DND-41 (cell line): ENCODE data around the gene AOPEP.

Experiments used
- CTCF ChIP-seq: IDR thresholded peaks from 2 replicates; pipeline ENCODE4 v1.5.1; 2012; ENCODE audit warnings: borderline replicate concordance, low read length, moderate library complexity, mild to moderate bottlenecking; ENCODE audit not compliant: poor library complexity, severe bottlenecking; ENCODE audit errors: extremely low read depth
- EZH2 ChIP-seq: IDR thresholded peaks from 3 replicates; pipeline ENCODE4 v1.6.1; 2012; ENCODE audit warnings: borderline replicate concordance, low read depth, mild to moderate bottlenecking, moderate library complexity, low read length, inconsistent platforms; ENCODE audit not compliant: severe bottlenecking

GRCh38 chr9:94726495-94727191 is at the start of gene AOPEP:
- TF ChIP-seq CTCF (no peak), EZH2 (no peak)
